Measurements from ENCODE around the gene SLC1A2.

SLC1A2 gene

GRCh38 chr11:35347921-35348331 is 71.4 kb downstream of the SLC1A2 start:
- no peak for DNase-seq

- DNase-seq = no peak
Observed at GRCh38 chr11:35347173-35347878, 72.0 kb downstream of the SLC1A2 start.

- DNase-seq = no peak
Observed at GRCh38 chr11:35346472-35347156, 72.7 kb downstream of the SLC1A2 start.

GRCh38 chr11:35344681-35345574 is 74.4 kb downstream of the SLC1A2 start:
- DNase-seq = no peak

- no peak for DNase-seq
Observed at GRCh38 chr11:35343033-35343598, 76.2 kb downstream of the SLC1A2 start.

GRCh38 chr11:35340715-35341114 is 78.6 kb downstream of the SLC1A2 start:
- DNase-seq = no peak

GRCh38 chr11:35340071-35340470 is 79.3 kb downstream of the SLC1A2 start:
- DNase-seq = no peak

GRCh38 chr11:35338921-35339320 is 80.4 kb downstream of the SLC1A2 start:
- no peak for DNase-seq

GRCh38 chr11:35337914-35338305 is 81.4 kb downstream of the SLC1A2 start:
- no peak for DNase-seq

GRCh38 chr11:35337136-35337913 is 82.0 kb downstream of the SLC1A2 start:
- peak; percentile 94 for DNase-seq

- no peak for DNase-seq
Observed at GRCh38 chr11:35336726-35337125, 82.6 kb downstream of the SLC1A2 start.

GRCh38 chr11:35335226-35335625 is 84.1 kb downstream of the SLC1A2 start:
- DNase-seq = no peak

- DNase-seq = no peak
Observed at GRCh38 chr11:35334385-35335090, 84.8 kb downstream of the SLC1A2 start.

GRCh38 chr11:35332524-35332923 is 86.8 kb downstream of the SLC1A2 start:
- DNase-seq = no peak

GRCh38 chr11:35330931-35331330 is 88.4 kb downstream of the SLC1A2 start:
- no peak for DNase-seq

- DNase-seq = no peak
Observed at GRCh38 chr11:35330156-35330889, 89.0 kb downstream of the SLC1A2 start.

GRCh38 chr11:35327829-35328228 is 91.5 kb downstream of the SLC1A2 start:
- DNase-seq = no peak

GRCh38 chr11:35326266-35326879 is 93.0 kb downstream of the SLC1A2 start:
- DNase-seq = no peak

- DNase-seq = peak; percentile 22
Observed at GRCh38 chr11:35324981-35325380, 94.4 kb downstream of the SLC1A2 start.

GRCh38 chr11:35324183-35324886 is 95.0 kb downstream of the SLC1A2 start:
- DNase-seq = no peak
